ENCODE results near the gene FOXA2.

FOXA2 gene

DNA sequence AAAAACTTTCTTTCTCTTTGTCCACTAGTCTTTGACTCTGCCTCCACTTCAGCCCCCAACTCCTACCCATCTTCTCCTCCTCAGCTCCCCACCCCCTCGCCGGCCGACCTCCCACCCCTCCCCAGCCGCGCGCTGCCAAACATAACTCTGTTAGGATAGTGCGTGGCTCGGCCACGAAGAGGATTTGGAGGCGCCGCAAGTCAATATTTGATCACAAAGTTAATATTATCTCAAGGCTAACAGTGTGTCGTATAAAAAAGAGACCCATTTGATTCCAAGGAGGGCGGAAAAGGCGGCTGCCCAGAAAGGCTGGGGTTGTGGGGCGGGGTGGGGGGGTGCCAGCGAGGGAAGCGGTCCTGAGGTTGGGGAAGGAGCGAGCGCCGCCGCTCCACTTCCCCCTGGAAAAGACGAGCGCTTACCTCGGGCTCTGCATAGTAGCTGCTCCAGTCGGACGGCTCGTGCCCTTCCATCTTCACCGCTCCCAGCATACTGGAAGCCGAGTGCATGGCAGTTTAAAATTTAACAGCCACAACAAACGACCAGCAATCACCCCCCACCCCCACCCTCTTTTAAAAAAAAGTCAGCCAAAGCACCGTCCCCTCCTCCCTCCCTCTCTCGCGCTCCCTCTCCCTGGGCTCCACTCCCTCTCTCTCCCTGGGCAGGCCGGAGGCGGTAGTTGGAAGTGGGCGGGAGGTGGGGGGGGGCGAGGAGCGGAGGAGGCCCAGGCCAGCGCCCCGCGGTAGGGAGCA lies 425 bp downstream of the FOXA2 start:
- DNase-seq, result no peak

GRCh38 chr20:22582964-22583772 lies 1.2 kb downstream of the FOXA2 start:
- no peak for DNase-seq

DNA sequence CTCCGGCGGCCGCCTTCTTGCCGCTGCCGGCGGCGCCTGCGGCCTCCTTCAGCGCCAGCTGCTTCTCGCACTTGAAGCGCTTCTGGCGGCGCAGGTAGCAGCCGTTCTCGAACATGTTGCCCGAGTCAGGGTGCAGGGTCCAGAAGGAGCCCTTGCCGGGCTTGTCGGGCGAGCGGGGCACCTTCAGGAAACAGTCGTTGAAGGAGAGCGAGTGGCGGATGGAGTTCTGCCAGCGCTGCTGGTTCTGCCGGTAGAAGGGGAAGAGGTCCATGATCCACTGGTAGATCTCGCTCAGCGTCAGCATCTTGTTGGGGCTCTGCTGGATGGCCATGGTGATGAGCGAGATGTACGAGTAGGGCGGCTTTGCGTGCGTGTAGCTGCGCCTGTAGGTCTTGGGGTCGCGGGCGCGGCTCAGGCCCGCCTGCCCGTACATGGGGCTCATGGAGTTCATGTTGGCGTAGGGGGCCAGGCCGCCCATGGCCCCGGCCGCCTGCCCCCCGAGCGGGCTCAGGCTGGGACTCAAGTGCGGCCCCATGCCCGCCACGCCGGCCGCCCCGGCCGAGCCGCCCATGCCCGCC lies 1.9 kb downstream of the FOXA2 start:
- DNase-seq, result no peak

- DNase-seq, result no peak
Observed at GRCh38 chr20:22581437-22582385, 2.7 kb downstream of the FOXA2 start.

- no peak for DNase-seq
Observed at GRCh38 chr20:22579711-22580697, 4.4 kb downstream of the FOXA2 start.

DNA sequence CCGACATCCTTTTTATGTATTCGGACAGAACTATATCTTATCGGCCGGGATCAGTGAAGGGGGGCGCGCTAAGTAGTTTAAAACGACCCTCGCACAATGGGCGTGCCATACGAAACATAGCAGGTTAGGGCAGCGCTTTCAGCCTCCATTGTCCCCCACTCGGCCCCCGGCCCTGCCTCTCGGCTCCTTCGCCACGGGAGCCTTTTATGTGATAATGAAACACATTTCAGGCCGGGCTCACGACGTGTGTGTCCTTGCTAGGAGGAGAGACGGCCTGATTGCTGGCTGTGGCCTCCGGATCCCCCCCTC lies 5.3 kb downstream of the FOXA2 start:
- DNase-seq, result no peak

DNA sequence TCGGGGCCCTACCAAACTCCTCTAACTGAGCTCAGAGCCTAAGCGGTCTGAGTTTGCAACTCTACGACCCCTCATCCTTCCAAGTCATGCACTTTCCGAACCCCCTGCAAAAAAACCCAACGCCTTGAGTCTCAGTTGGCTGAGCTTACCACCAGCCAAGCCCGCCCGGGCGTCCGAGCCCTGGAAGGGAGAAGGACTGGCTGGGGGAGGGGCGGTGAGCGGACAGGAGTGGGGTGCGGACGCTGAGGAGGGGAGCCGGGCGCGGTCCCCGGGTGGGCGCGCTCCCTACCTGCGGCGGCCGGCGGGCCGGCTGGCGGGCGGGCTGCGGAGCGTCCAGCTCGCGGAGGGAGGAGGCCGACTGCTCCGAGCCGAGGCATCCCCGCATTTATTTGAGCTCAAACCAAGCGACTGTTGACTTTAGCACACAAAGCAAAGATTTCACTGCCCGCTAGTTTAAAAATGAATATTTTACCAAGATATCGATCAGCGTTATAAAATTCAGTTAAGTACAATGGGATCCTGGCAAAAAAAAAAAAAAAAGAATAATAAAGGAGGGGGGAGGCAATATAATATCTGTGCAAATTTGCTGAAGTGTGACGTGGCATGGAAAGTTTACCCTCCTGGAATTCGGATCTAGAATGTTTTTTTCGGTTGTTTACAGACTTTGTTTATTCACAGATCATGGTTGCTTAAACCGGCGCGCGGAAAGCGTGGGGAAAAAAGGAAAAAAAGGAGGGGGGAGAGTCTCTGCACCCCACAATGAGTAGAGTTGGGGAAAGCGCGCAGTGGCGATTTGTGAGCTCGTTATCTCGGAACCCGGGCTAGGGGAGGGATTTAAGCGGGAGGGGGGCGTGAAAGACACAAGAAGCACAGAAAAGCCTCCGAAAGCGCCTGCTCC lies 5.9 kb downstream of the FOXA2 start:
- DNase-seq, result no peak

DNA sequence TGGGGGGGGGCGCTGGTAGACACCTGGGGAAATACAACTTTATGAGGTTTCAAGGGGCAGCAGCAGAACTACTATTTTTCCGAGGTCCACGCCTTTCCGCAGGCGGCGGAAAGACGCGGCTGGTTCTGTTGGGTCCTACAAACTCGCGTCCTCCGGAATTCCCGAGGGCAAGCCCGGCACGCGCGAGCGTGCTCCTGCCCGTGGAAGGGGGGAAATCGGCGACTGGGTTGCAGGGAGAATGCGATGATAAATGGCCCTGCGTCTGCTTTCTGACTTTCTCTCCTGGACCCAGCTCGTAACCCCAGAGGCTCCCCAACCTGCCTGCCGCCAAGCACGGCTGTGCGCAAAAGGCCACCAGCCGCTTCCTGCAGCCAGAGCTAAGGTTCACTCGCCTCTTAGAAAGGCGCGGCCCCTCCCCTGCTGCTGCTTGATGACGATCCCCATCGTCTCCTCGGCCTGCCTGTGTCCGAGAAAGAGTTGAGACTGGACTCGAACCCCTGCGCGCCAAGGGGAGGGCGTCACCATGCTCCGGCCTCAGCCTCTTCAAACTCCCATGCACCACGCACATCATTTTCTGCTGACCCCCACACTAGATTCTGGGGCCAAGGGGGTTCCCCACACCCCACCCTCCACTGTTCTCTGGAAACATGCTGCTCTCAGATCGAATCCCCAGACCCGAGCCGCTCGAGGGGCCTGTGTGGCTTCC lies 6.7 kb downstream of the FOXA2 start:
- DNase-seq, result no peak

GRCh38 chr20:22576733-22577514 lies 7.4 kb downstream of the FOXA2 start:
- DNase-seq, result no peak

- no peak for DNase-seq
Observed at GRCh38 chr20:22576273-22576672, 8.1 kb downstream of the FOXA2 start.

GRCh38 chr20:22575737-22576136 lies 8.6 kb downstream of the FOXA2 start:
- no peak for DNase-seq

DNA sequence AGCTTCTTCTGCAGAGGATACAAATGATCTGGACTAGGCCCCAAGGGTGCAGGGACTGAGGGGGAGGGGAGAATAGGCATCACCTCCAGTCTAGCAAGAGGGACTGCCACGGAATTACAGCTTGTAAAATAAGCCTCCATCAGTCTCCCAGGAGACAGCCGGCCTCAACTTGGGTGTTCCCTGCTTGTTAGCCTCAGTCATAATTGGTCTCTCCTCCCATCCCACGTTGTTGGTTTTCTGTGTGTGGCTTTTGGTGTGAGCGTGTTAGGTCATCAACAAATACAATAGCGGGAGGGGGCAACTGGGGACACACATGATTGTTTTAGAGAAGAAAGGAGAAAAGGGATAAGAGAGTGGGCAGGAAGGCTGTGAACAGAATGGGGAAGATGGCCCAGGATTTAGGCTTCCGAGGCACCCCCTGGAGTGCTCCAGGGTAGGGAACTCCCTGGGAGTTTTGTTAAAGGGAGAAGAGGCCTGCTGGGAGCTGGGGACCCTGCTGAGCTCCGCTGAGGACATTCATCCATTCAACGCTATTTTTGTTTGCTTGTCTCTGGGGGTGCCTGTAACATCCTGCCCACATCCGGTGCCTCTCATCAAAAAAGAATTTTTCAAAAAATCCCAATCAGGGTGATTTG lies 9.2 kb downstream of the FOXA2 start:
- peak; percentile 13 for DNase-seq

DNA sequence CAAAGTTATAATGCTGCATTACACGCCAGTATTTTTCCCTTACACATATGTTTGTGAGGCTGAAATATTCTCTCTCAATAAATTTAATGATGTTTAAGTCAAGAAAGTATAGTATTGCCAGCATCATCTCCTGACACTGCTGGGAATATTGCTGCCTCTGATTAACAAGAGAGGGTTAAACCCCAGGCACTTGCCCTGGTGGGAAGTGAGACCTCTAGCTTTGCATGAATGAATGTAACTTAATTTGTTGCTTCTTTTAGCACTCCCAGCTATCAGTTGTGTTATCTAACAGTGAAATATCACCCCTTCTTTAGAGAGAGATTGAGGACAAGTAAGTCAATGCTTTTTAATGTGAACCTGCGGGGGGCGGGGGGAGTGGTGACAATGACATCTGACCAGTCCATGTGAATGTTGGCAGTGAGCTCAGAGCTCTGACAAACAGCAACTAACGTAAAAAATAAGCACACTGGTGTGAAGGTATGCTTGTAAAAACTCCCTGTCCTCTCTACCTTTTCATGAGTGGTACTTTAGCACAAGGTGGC lies 9.8 kb downstream of the FOXA2 start:
- DNase-seq, result no peak

DNA sequence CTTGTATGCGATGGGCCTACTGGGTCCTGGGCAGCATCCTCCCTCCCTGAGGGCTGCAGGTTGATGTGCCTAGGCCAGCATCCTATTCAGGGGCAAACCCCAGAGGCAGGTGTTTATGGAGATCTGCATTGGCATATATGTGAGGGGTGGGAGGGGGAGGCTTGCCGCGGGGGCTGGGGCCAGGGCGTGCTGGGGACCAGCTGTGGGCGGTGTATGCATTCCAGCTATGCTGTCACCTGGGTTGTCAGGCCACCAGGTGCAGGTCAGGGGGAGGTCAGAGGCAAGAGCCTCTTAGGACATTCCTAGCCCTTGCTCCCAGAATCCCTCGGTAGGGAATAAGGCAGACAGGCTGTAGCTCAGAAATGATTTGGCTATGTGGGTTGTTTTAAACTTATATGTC lies 11.9 kb downstream of the FOXA2 start:
- DNase-seq, result no peak

DNA sequence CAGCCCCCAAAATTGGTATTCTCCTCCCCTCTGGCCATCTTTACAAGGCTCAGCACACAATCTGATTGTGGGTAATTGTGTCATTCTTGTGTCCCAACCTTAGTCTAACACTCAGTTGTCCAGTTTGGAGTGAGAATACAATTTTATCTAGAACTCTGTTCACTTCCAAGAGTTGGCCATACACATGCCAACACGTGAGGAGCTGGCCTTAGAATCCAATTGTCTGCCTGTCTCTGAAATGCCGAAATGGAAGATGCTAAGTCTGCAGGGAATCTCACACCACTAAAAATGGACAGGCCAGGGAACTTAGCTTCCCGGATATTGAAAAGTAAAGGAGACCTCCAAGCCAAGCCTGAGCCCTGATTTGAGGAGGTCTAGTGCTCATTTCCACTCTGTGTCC lies 12.3 kb downstream of the FOXA2 start:
- DNase-seq, result no peak

DNA sequence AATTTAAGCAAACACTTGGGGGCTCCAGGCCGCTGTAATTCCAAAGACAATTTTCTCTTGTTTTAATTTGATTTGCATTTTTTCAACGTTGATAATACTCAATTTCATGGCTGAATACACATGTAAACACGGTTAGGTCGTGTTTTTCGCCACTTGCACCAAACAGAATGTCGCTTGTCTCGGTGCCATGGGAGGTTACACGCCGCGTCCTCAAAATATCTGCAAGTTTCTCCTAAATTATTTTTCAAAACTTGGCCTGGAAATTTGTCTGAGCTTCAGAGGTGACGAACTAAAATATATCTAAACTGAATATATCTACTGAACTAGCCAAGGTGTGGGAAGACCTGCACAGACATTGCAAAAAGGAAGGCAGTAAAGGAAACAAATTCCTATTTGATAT lies 15.0 kb downstream of the FOXA2 start:
- no peak for DNase-seq

GRCh38 chr20:22568872-22569344 lies 15.5 kb downstream of the FOXA2 start:
- no peak for DNase-seq

All from EL (cell line).